GM12872 (cell line): ENCODE measurements around the gene LEFTY2.

Source experiments
- TF ChIP-seq, protein P1 (sequence below): IDR thresholded peaks from 3 replicates; pipeline ENCODE4 v1.5.1; 2011; ENCODE audit warnings: low read depth, mild to moderate bottlenecking, low read length, moderate library complexity; ENCODE audit not compliant: insufficient read depth

The LEFTY2 gene

DNA sequence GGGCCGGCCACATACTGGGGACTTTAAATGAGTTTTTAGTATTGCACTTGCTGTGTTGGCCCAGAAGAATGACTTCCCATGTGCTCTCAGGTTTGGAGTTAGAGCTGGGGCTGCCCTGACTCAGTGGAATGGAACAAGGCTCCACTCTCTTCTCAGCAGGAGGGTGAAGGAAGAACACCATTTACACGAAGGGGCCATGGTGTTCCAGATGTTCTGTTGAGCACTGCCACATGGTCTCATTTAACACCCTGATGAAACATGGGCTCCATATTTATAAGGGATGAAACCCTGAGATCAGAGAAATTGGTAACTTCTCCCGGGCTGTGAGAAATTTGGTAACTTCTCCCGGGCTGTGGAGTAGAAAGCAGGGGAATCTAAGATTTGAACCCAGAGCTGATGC is 22.7 kb downstream of the LEFTY2 start:
- TF ChIP-seq, protein P1, sequence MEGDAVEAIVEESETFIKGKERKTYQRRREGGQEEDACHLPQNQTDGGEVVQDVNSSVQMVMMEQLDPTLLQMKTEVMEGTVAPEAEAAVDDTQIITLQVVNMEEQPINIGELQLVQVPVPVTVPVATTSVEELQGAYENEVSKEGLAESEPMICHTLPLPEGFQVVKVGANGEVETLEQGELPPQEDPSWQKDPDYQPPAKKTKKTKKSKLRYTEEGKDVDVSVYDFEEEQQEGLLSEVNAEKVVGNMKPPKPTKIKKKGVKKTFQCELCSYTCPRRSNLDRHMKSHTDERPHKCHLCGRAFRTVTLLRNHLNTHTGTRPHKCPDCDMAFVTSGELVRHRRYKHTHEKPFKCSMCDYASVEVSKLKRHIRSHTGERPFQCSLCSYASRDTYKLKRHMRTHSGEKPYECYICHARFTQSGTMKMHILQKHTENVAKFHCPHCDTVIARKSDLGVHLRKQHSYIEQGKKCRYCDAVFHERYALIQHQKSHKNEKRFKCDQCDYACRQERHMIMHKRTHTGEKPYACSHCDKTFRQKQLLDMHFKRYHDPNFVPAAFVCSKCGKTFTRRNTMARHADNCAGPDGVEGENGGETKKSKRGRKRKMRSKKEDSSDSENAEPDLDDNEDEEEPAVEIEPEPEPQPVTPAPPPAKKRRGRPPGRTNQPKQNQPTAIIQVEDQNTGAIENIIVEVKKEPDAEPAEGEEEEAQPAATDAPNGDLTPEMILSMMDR, result no peak

DNA sequence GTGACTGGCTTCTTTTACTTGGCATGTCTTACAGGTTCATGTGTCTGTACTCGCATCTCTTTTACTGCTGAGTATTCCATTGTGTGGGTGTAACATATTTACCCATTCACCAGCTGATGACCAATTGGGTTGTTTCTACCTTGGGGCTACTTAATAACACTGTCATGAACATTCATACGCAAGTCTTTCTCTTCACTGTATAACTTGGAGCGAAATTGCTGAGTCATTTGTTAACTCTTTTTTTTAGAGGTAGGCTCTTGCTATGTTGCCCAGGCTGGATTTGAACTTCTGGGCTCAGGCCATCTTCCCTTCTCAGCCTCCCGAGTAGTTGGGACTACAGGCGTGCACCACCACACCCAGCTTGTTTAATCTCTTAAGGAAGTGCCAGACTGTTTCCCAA is 23.5 kb downstream of the LEFTY2 start:
- TF ChIP-seq, protein P1, result no peak

DNA sequence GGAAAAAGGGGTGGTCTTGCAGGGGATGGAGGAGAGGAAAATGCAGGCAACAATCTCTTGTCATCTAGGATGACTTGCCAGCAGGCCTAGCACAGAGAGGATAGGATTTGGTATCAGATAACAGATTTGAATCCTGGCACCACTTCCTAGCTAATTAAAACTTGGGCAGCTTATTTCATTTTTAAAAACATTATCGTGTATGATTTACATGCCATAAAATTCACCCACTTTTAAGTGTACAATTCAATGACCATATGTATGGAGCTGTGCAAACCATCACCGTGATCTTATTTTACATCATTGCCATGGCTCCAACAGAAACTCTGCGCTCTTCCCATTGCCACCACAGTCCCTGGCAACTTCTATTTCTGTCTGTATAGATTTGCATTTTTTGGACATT is 23.9 kb downstream of the LEFTY2 start:
- TF ChIP-seq, protein P1, result no peak

DNA sequence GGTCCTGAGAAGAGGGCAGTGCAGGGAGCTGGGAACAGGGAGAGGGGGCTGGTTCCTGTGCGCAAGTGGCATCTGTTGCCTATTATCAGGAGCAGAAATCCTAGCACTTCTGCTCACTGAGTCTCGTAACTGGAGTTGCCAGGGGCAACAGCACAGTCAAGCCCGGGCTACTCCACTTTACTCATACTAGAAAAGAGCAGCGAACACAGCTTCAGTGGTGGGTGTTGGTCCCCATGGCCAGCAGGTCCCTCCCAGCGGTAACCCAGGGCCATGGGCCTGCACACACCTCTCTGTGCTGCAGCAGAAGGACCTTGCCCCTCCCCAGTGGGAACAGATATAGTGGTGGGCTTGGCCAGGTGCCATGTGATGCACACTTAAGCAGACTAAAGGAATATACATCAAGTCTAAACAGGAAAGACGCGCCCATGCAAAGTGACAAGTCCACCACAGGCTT is 25.5 kb downstream of the LEFTY2 start:
- TF ChIP-seq, protein P1, result no peak

DNA sequence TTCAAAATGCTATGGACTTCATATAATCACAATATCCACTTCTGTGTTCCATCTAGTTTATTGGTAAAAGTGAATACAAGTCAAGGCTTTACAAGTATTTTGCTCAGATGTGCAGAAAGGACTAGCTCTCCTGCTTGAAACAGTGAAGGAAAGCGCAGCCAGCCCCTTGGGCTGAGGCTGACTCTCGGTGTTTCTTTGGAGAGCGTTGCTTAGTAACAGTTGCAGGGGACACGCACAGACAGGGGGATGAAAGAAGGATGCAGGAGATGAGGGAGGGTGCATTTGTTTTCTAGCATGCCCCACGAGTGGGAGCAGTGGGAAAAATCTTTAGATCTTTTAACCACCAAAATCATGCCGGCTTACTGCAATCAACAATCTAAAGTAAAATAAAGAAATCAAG is 26.1 kb downstream of the LEFTY2 start:
- TF ChIP-seq, protein P1, result no peak

DNA sequence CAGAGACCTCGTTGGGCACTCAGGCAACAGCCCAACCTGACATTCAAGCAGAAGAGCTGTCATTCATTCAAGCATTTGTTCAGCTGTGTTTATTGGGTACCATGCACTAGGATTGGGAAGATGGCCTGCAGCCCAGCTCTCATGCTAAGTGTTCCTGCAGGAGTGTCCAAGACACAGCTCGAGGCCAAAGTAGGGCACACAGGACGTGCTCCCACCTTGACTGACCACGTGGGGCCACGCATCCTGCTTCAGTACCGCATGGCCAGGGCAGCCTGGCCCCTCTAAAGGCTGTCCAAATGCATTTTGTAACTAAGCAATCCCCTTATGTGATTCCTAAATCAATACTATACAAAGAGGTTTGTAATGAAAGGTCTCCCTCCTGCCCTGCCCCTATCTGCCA is 26.6 kb downstream of the LEFTY2 start:
- TF ChIP-seq, protein P1, result no peak

DNA sequence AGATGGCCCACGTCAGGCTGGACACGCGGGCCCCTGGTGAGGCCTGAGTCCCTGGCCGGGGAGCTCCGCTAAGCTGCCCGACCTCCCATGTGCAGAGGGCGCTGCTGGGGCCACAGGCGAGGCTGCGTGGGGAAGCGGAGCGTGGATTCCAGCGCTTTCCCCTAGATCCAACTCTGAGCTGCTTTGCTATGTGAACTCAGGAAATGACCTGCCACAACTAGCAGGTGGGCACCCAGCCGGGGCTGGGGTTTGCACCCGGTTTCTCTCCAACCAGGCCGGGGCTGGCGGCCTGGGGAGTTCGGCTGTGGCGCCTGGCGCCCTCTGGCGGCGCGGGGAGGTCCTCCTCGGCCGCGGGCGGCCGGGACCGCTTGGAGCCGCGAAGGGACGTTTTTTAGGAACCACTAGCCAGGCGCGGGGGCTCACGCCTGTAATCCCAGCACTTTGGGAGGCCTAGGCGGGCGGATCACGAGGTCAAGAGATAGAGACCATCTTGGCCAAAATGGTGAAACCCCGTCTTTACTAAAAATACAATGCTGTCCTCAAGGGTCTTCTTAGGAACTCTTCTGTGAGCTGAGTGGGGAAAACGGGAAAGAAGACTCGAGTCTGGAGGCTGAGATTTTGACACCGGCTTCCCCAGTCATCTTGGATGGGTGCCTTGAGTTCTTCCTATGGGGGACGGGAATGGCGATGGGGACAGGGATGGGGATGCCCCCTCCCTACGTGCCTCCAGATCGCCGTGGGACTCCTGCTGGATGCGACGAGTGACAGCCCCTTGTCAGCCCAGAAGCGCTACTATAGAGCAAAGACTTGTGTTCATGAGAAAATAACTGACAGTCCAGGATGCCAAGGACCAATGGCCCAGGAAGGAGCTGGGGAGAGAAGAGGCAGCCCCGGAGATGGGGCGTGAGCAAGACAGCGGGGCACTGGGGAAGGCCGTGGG is 29.6 kb downstream of the LEFTY2 start:
- TF ChIP-seq, protein P1, result peak; percentile 87
